Left ventricle myocardium inferior (tissue), 1 donor: ENCODE data around the gene MED4. TPM values are rescaled to one million over a fixed set of nuclear protein-coding genes. Genes with fewer than 3 reads are reported as not detected.
"Not testable (repeated sequence)": the region's sequence is repeated elsewhere in the genome, so short reads cannot be mapped to it uniquely, and the experiment has no call there.

Experiments used
- DNase-seq: peaks from one replicate; pipeline ENCODE4 v3.0.0-alpha.2; 2020
- H3K27ac ChIP-seq: fragments of 200-600 bp; replicated peaks from 2 replicates; pipeline ENCODE4 v1.8.0; 2021
- H3K27me3 ChIP-seq: fragments of 200-600 bp; 2 replicates; pipeline ENCODE4 v1.8.0; 2021; ENCODE audit warnings: low read depth
- H3K36me3 ChIP-seq: fragments of 200-600 bp; 2 replicates; pipeline ENCODE4 v1.8.0; 2021
- H3K4me1 ChIP-seq: fragments of 200-600 bp; 2 replicates; pipeline ENCODE4 v1.8.0; 2021
- H3K4me3 ChIP-seq: fragments of 200-600 bp; 2 replicates; pipeline ENCODE4 v1.8.0; 2021; ENCODE audit warnings: mild to moderate bottlenecking, moderate library complexity
- H3K9me3 ChIP-seq: fragments of 200-600 bp; replicated peaks from 2 replicates; pipeline ENCODE4 v1.8.0; 2021
- CTCF ChIP-seq: fragments of 200-600 bp; IDR thresholded peaks from 2 replicates; pipeline ENCODE4 v1.8.0; 2021; ENCODE audit warnings: antibody characterized with exemption, mild to moderate bottlenecking, borderline replicate concordance
- intact Hi-C: fragments of 100-400 bp; cut with micrococcal nuclease; formaldehyde crosslinking; loops from one replicate; pipeline ENCODE4 v1.11.0; 2022
- total RNA-seq: library from RNA; stranded (reverse); fragmentation: NEBNext Ultra II Directional; extraction: Animal tissue kit (Norgen Biotek cat#: 25700); gene quantifications from one replicate; pipeline ENCODE4 v1.2.1, GENCODE V29; 2021
- donor health status: DM: no; HTN: yes; CAD: no; lungs with severe emphysema.

Gene MED4
- total RNA-seq, 1 donor from 2014 or later = 39.4 TPM

GRCh38 chr13:48066310-48066989, 28.5 kb downstream of the MED4 start:
- Histone ChIP-seq H3K27ac (no peak overlapping the region), H3K36me3 (peaks cover 60% of the 10 kb centered on the region), H3K9me3 (peaks cover 47% of the 10 kb centered on the region), H3K4me3 (no peak overlapping the region), H3K4me1 (no peaks in the 10 kb centered on the region), H3K27me3 (no peaks in the 10 kb centered on the region)
- intact Hi-C loops = no loop called here
- no peak for DNase-seq
- TF ChIP-seq CTCF = no peak

- H3K27me3 ChIP-seq, intact Hi-C loops, H3K36me3 ChIP-seq, DNase-seq, H3K27ac ChIP-seq, H3K4me3 ChIP-seq, H3K9me3 ChIP-seq, H3K4me1 ChIP-seq: not testable (repeated sequence)
Observed at GRCh38 chr13:48059951-48060350, 35.0 kb downstream of the MED4 start.

- H3K36me3 ChIP-seq, H3K27ac ChIP-seq, intact Hi-C loops, H3K9me3 ChIP-seq, H3K4me3 ChIP-seq, H3K4me1 ChIP-seq, H3K27me3 ChIP-seq, DNase-seq: not testable (repeated sequence)
Observed at GRCh38 chr13:48058536-48058935, 36.4 kb downstream of the MED4 start.

GRCh38 chr13:48055712-48056111, 39.2 kb downstream of the MED4 start:
- no peak for DNase-seq
- H3K27ac ChIP-seq = no peak overlapping the region
- no peaks in the 10 kb centered on the region for H3K27me3 ChIP-seq
- intact Hi-C loops = no loop called here
- no peak overlapping the region for H3K4me3 ChIP-seq
- H3K36me3 ChIP-seq = peaks cover 36% of the 10 kb centered on the region
- TF ChIP-seq CTCF = no peak
- no peaks in the 10 kb centered on the region for H3K4me1 ChIP-seq
- H3K9me3 ChIP-seq = no peaks in the 10 kb centered on the region

GRCh38 chr13:48054601-48055000, 40.3 kb downstream of the MED4 start:
- H3K36me3 ChIP-seq = peaks cover 45% of the 10 kb centered on the region
- TF ChIP-seq CTCF = no peak
- no peak overlapping the region for H3K27ac ChIP-seq
- H3K4me3 ChIP-seq = no peak overlapping the region
- DNase-seq = no peak
- no peaks in the 10 kb centered on the region for H3K9me3 ChIP-seq
- H3K4me1 ChIP-seq = peaks cover 4% of the 10 kb centered on the region
- intact Hi-C loops = no loop called here
- H3K27me3 ChIP-seq = no peaks in the 10 kb centered on the region

GRCh38 chr13:48050550-48050949, 44.4 kb downstream of the MED4 start:
- no peak overlapping the region for H3K27ac ChIP-seq
- no peak overlapping the region for H3K4me3 ChIP-seq
- no peak for TF ChIP-seq CTCF
- DNase-seq = no peak
- intact Hi-C loops = no loop called here
- peaks cover 4% of the 10 kb centered on the region for H3K4me1 ChIP-seq
- no peaks in the 10 kb centered on the region for H3K27me3 ChIP-seq
- peaks cover 74% of the 10 kb centered on the region for H3K36me3 ChIP-seq
- no peaks in the 10 kb centered on the region for H3K9me3 ChIP-seq
